HG03575 (cell line): ENCODE measurements around the gene LYRM4.
A peak's percentile ranks its signal among the peaks of the same experiment; 100 is the strongest.

Source experiments
- ATAC-seq: cut with Tn5 transposase; IDR thresholded peaks from one replicate; pipeline ENCODE4 v1.9.1; 2021; ENCODE audit not compliant: unreplicated experiment, insufficient number of reproducible peaks, low FRiP score; ENCODE audit errors: extremely low read depth

Gene LYRM4

DNA sequence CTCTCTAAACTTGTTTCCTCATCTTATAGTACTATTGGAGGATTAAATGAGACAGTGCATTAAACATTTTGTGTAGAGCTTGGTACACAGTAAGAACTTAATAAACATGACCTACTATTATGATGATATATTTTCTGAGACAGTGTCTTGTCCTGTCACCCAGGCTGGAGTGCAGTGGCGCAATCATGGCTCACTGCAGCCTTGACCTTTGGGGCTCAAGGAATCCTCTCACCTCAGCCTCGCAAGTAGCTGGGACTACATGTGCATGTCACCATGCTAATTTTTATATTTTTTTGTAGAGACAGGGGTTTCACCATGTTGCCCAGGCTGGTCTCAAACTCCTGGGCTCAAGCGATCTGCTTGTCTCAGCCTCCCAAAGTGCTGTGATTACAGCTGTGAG lies 72.1 kb downstream of the LYRM4 start:
- no peak for ATAC-seq

- ATAC-seq, result no peak
Measured at GRCh38 chr6:5184878-5185277, 75.9 kb downstream of the LYRM4 start.

GRCh38 chr6:5184218-5184617 lies 76.5 kb downstream of the LYRM4 start:
- no peak for ATAC-seq

- ATAC-seq, result no peak
Measured at GRCh38 chr6:5181510-5182317, 79.0 kb downstream of the LYRM4 start.

- ATAC-seq, result no peak
Measured at GRCh38 chr6:5180636-5181035, 80.1 kb downstream of the LYRM4 start.

GRCh38 chr6:5179917-5180316 lies 80.8 kb downstream of the LYRM4 start:
- no peak for ATAC-seq

GRCh38 chr6:5178806-5179205 lies 81.9 kb downstream of the LYRM4 start:
- no peak for ATAC-seq

- ATAC-seq, result no peak
Measured at GRCh38 chr6:5175635-5176034, 85.1 kb downstream of the LYRM4 start.

- no peak for ATAC-seq
Measured at GRCh38 chr6:5174756-5175549, 85.8 kb downstream of the LYRM4 start.

DNA sequence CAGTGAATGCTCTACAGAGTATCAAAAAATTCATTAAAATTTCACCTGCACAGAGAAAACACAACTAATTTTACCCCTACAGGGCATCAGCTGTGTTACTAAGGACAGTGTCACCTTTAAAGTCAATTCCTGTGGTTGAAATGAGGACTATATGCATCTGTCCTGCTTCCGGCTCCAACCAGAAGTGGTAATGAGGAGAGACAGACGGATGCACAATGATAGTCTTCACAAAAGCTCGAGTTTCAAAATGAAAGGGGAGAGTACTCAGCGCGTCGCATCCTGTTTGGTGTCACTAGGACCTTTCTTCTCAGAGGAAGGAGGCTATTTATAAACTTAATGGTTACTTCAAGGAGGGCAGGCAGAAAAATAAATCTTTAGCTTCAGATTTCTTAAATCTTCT lies 86.5 kb downstream of the LYRM4 start:
- peak; percentile 77 for ATAC-seq

DNA sequence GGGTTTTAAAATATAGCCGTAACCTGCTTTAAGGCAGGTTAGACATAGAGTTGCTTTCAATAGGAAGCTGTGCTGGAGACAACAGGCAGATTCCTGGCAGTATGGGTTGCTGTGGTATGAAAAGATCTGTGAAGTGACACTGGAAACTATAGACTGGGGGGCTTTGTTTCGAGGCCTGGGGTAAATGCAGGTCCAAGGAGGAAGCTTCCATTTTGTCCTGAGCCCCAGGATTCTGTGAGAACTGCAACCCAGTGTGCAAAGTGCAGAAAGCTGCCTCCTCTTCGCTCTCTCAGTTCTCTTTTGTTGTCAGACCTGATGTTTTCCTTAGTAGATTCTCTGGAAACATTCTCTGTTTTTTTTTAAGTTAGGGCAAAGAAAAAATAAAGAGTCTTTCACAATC lies 86.9 kb downstream of the LYRM4 start:
- ATAC-seq, result no peak

GRCh38 chr6:5172897-5173474 lies 87.8 kb downstream of the LYRM4 start:
- ATAC-seq, result no peak

DNA sequence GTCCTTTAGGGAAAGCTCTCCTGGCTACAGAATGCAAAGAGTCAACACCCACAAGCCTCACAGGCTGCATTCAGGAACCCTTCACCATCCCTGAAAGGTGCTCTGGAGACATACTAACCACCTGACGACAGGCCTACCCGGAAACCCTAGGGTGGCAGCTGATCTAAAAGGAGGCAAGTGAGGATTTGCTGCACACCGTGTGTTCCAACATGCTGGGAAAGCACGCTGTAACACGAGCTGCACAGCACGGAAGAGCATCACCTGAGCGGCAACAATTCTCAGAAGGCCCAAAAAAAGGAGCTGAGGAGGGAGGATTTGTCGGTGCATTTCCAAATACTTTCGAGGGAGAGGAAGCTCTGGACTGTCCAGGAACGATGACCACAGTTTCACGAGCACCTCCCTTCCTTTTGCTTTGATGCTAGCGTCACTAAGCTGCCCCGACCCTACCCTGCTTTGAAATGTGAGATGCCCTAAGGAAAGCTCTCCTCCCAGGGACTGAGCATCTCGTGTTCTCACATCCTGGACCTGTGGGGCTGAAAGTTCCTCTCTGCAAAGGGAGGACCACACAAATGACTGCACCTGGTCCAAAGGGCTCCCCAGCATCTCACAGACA lies 88.6 kb downstream of the LYRM4 start:
- ATAC-seq, result no peak

DNA sequence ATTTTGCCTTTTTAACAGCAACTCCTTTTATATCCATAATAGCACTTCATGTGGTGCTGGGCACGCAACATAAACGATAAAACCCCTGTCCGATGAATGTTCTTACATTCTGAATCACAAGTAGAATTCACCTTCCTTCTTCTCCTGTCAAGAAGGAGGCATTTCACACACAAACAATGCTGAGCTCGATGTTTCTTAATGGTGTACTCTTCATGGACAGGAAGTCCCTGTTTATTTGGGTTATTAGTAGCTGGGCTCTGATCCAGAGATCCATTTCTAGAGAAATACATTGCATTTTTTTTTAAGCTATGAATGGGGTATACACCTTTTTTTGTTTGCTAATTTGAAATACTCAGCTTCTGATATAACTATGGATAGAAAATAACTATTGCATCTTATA lies 93.2 kb downstream of the LYRM4 start:
- no peak for ATAC-seq

- ATAC-seq, result no peak
Measured at GRCh38 chr6:5164092-5164491, 96.7 kb downstream of the LYRM4 start.

DNA sequence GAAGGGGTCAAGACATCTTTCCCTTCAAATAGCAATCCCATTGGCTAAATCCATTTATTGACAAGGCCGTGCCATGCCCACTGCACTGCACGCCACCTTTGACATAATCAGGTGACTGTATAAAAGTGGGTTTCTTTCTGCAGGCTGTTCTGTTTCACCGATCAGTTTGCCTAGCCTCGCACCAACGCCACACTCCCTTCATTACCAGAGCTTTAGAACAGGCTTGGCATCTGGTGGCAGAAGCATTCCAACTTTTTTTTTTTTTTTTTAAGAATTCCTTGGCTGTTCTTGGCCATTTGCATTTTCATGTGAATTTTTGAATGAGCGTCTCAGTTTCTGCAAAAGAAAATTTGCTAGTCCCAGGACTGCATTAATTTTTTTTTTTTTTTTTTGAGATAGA lies 97.5 kb downstream of the LYRM4 start:
- no peak for ATAC-seq

GRCh38 chr6:5162355-5162754 lies 98.4 kb downstream of the LYRM4 start:
- ATAC-seq, result no peak

- no peak for ATAC-seq
Measured at GRCh38 chr6:5160206-5160605, 100.5 kb downstream of the LYRM4 start.

DNA sequence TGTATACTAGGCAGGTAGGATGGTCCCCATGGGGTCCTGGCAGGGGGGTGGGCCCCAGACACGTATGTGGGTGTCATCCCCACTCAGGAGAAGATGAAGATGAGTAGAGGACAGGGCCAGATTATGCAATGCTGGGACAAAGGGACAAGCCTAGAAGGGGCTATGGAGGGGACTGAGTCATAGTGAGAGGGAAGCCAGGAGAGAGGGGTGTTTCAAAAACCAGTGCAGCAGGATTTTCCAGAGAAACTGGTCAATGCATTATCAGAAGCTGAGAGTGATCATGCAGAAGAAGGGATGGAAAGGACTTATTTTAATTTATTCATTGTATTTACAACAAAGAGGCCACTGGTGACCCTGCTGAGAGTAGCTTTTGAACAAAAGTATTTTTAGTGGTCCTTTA lies 101.6 kb downstream of the LYRM4 start:
- no peak for ATAC-seq

DNA sequence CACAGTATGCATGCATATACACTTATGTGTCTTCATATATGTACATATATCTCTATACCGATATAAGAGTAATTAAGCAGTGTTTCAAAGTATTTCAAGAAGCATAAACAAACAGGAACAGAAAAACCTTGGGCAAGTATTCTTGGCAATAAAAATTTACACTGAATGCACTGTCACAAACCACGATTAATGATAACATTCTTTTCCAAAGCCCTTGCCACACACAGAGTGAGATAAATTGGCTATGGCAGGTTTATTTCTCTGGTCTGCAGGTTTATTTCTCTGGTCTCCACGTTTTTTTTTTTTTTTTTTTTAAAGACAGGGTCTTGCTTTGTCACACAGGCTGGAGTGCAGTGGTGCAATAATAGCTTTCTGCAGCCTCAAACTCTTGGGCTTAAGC lies 102.6 kb downstream of the LYRM4 start:
- ATAC-seq, result no peak
